HEK293 (cell line): Measurements from ENCODE around the gene PYHIN1.

ENCODE experiments used
- CTCF ChIA-PET: fragments of 350-600 bp; formaldehyde crosslinking; extraction: SDS; loops from one replicate; lab custom pipeline; 2021; ENCODE audit warnings: antibody characterized with exemption; lab: Yijun Ruan, JAX
- POLR2A ChIA-PET: fragments of 300-600 bp; formaldehyde crosslinking; extraction: SDS; loops from one replicate; lab custom pipeline; 2020; ENCODE audit warnings: antibody characterized with exemption, inconsistent platforms; lab: Yijun Ruan, JAX
- H3K27ac ChIP-seq: fragments of 200-500 bp; sonication (Bioruptor generic); 2 replicates; pipeline ENCODE4 v1.5.1; 2014; ENCODE audit warnings: low read depth, low read length, control low read depth, inconsistent platforms; ENCODE audit errors: extremely low read depth
- H3K36me3 ChIP-seq, 2 experiments: fragments of 200-500 bp in 1 of 2; sonication (Bioruptor generic) in 1 of 2; 1 replicate in 1 of 2; 2 replicates in 1 of 2; pipeline ENCODE4 v1.5.1; 2014 to 2017; ENCODE audit warnings: inconsistent platforms in 2 of 2, low read length in 2 of 2; ENCODE audit not compliant: control insufficient read depth in 2 of 2, insufficient read depth in 1 of 2
- H3K4me1 ChIP-seq: fragments of 200-500 bp; sonication (Bioruptor generic); 2 replicates; pipeline ENCODE4 v1.5.1; 2014; ENCODE audit warnings: mild to moderate bottlenecking, low read length, inconsistent platforms; ENCODE audit not compliant: control insufficient read depth, insufficient read depth
- H3K4me3 ChIP-seq: 2 replicates; pipeline ENCODE4 v1.5.1; 2011; ENCODE audit warnings: low read depth, mild to moderate bottlenecking, control low read depth, low read length, moderate library complexity
- H3K9me3 ChIP-seq: fragments of 200-500 bp; sonication (Bioruptor generic); 2 replicates; pipeline ENCODE4 v1.5.1; 2014; ENCODE audit warnings: low read depth, low read length, inconsistent platforms; ENCODE audit not compliant: control insufficient read depth, insufficient read depth
- MYNN ChIP-seq: fragments of 450-650 bp; formaldehyde crosslinking; IDR thresholded peaks from 2 replicates; pipeline ENCODE4 v1.5.1; 2016; ENCODE audit warnings: missing biosample characterization, missing genetic modification characterization, borderline replicate concordance
- TRIM28 ChIP-seq: IDR thresholded peaks from 2 replicates; pipeline ENCODE4 v1.6.1; 2011; ENCODE audit warnings: low read length, control low read depth, borderline replicate concordance
- YY2 ChIP-seq: fragments of 450-650 bp; formaldehyde crosslinking; IDR thresholded peaks from 2 replicates; pipeline ENCODE4 v1.5.1; 2016; ENCODE audit warnings: missing biosample characterization, missing genetic modification characterization
- ZBTB17 ChIP-seq: fragments of 450-650 bp; formaldehyde crosslinking; IDR thresholded peaks from 2 replicates; pipeline ENCODE4 v1.5.1; 2016; ENCODE audit warnings: missing biosample characterization, missing genetic modification characterization
- ZNF140 ChIP-seq: fragments of 450-650 bp; formaldehyde crosslinking; IDR thresholded peaks from 2 replicates; pipeline ENCODE4 v1.5.1; 2016; ENCODE audit warnings: missing biosample characterization, missing genetic modification characterization
- ZNF248 ChIP-seq: fragments of 450-650 bp; formaldehyde crosslinking; IDR thresholded peaks from 2 replicates; pipeline ENCODE4 v1.5.1; 2017; ENCODE audit warnings: missing biosample characterization, missing genetic modification characterization
- ZNF555 ChIP-seq: fragments of 450-650 bp; formaldehyde crosslinking; conservative IDR thresholded peaks from 2 replicates; pipeline ENCODE4 v1.5.1; 2017; ENCODE audit warnings: missing biosample characterization, mild to moderate bottlenecking, missing genetic modification characterization, inconsistent platforms
- ZNF596 ChIP-seq: fragments of 450-650 bp; IDR thresholded peaks from 2 replicates; pipeline ENCODE4 v1.5.0; 2018; ENCODE audit warnings: missing biosample characterization, mild to moderate bottlenecking, missing genetic modification characterization, moderate library complexity
- ZNF600 ChIP-seq: fragments of 450-650 bp; formaldehyde crosslinking; IDR thresholded peaks from 2 replicates; pipeline ENCODE4 v1.5.1; 2016; ENCODE audit warnings: missing biosample characterization, missing genetic modification characterization
- TF ChIP-seq, protein P1 (sequence below): fragments of 450-650 bp; IDR thresholded peaks from 2 replicates; pipeline ENCODE4 v1.5.1; 2018; ENCODE audit warnings: missing biosample characterization, missing genetic modification characterization
- TF ChIP-seq, protein P2 (sequence below): fragments of 450-650 bp; formaldehyde crosslinking; IDR thresholded peaks from 2 replicates; pipeline ENCODE4 v1.5.1; 2016; ENCODE audit warnings: missing biosample characterization, missing genetic modification characterization
- TF ChIP-seq, protein P3 (sequence below): fragments of 450-650 bp; formaldehyde crosslinking; IDR thresholded peaks from 2 replicates; pipeline ENCODE4 v1.5.1; 2016; ENCODE audit warnings: missing biosample characterization, missing genetic modification characterization
- TF ChIP-seq, protein P4 (sequence below): fragments of 450-650 bp; formaldehyde crosslinking; IDR thresholded peaks from 2 replicates; pipeline ENCODE4 v1.5.0; 2017; ENCODE audit warnings: missing biosample characterization, missing genetic modification characterization, borderline replicate concordance
- TF ChIP-seq, protein P5 (sequence below): fragments of 450-650 bp; formaldehyde crosslinking; IDR thresholded peaks from 2 replicates; pipeline ENCODE4 v1.5.1; 2016; ENCODE audit warnings: missing biosample characterization, missing genetic modification characterization, borderline replicate concordance
- TF ChIP-seq, protein P6 (sequence below): fragments of 450-650 bp; formaldehyde crosslinking; IDR thresholded peaks from 2 replicates; pipeline ENCODE4 v1.5.1; 2016; ENCODE audit warnings: missing biosample characterization, missing genetic modification characterization
- TF ChIP-seq, protein P7 (sequence below): fragments of 450-650 bp; formaldehyde crosslinking; IDR thresholded peaks from 2 replicates; pipeline ENCODE4 v1.5.1; 2016; ENCODE audit warnings: missing biosample characterization, missing genetic modification characterization, low read depth
- TF ChIP-seq, protein P8 (sequence below): fragments of 450-650 bp; formaldehyde crosslinking; IDR thresholded peaks from 2 replicates; pipeline ENCODE4 v1.5.1; 2016; ENCODE audit warnings: missing biosample characterization, missing genetic modification characterization

Gene PYHIN1

DNA sequence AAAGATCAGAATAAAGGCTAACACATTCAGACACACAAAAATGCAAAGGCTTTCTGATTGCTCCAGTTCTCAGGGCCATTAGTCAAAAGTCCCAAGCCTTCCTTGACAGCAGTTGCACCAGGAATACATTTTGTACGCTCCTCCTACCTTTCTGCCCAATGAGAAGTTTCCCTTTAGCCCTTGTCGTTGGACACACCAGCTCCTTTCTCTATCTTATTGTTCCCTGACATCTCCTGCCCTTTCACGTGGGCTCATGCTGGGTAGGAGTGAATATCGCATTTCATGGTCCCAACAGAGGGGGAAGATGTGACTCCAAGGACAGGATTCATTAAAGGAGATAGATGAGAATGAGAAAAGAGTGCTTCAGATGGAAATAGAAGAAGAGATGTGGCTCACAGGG, 44.9 kb downstream of the PYHIN1 start (continued):
- TF ChIP-seq, protein P1, sequence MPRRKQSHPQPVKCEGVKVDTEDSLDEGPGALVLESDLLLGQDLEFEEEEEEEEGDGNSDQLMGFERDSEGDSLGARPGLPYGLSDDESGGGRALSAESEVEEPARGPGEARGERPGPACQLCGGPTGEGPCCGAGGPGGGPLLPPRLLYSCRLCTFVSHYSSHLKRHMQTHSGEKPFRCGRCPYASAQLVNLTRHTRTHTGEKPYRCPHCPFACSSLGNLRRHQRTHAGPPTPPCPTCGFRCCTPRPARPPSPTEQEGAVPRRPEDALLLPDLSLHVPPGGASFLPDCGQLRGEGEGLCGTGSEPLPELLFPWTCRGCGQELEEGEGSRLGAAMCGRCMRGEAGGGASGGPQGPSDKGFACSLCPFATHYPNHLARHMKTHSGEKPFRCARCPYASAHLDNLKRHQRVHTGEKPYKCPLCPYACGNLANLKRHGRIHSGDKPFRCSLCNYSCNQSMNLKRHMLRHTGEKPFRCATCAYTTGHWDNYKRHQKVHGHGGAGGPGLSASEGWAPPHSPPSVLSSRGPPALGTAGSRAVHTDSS (tag by site-specific recombination), result no peak
- TF ChIP-seq ZNF596 (tag by site-specific recombination) (no peak), ZNF555 (tag by site-specific recombination) (no peak), ZNF600 (tag by site-specific recombination) (no peak), ZBTB17 (tag by site-specific recombination) (no peak), MYNN (tag by site-specific recombination) (no peak), ZNF248 (tag by site-specific recombination) (no peak), YY2 (no peak)
- TF ChIP-seq, protein P2, sequence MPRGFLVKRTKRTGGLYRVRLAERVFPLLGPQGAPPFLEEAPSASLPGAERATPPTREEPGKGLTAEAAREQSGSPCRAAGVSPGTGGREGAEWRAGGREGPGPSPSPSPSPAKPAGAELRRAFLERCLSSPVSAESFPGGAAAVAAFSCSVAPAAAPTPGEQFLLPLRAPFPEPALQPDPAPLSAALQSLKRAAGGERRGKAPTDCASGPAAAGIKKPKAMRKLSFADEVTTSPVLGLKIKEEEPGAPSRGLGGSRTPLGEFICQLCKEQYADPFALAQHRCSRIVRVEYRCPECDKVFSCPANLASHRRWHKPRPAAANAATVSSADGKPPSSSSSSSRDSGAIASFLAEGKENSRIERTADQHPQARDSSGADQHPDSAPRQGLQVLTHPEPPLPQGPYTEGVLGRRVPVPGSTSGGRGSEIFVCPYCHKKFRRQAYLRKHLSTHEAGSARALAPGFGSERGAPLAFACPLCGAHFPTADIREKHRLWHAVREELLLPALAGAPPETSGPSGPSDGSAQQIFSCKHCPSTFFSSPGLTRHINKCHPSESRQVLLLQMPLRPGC (tag by site-specific recombination), result no peak
- TF ChIP-seq, protein P3, sequence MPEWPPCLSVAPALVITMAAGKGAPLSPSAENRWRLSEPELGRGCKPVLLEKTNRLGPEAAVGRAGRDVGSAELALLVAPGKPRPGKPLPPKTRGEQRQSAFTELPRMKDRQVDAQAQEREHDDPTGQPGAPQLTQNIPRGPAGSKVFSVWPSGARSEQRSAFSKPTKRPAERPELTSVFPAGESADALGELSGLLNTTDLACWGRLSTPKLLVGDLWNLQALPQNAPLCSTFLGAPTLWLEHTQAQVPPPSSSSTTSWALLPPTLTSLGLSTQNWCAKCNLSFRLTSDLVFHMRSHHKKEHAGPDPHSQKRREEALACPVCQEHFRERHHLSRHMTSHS (tag by site-specific recombination), result no peak
- TF ChIP-seq, protein P4, sequence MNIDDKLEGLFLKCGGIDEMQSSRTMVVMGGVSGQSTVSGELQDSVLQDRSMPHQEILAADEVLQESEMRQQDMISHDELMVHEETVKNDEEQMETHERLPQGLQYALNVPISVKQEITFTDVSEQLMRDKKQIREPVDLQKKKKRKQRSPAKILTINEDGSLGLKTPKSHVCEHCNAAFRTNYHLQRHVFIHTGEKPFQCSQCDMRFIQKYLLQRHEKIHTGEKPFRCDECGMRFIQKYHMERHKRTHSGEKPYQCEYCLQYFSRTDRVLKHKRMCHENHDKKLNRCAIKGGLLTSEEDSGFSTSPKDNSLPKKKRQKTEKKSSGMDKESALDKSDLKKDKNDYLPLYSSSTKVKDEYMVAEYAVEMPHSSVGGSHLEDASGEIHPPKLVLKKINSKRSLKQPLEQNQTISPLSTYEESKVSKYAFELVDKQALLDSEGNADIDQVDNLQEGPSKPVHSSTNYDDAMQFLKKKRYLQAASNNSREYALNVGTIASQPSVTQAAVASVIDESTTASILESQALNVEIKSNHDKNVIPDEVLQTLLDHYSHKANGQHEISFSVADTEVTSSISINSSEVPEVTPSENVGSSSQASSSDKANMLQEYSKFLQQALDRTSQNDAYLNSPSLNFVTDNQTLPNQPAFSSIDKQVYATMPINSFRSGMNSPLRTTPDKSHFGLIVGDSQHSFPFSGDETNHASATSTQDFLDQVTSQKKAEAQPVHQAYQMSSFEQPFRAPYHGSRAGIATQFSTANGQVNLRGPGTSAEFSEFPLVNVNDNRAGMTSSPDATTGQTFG, result no peak
- TF ChIP-seq, all 188 proteins: peak for 0

DNA sequence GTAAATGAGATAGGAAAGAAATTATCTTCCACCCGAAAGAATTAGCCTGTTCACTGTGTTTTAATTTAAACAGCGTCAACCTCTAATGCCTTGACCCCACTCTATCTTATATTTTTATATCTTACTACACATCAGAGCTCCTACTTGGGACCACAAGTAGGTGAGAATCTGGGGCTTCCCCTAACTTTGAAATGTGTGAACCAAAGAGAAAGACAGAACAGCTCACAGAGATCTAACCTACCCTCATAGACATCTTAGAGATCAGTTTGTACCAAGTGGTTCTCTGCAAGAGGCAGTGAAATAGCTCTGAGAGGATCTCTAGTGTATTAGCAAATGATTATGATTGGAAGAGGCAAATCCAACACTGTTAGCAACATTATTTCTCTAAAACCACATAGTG, 47.4 kb downstream of the PYHIN1 start:
- Histone ChIP-seq H3K9me3 (no peaks in the 10 kb centered on the region), H3K4me1 (no peaks in the 10 kb centered on the region), H3K4me3 (no peak overlapping the region), H3K36me3 (no peaks in the 10 kb centered on the region), H3K27ac (no peak overlapping the region)
- ChIA-PET POLR2A (no interaction called here), CTCF (interaction anchor here (0.5 to 0.6 kb wide), 2 partner anchors 110 to 451 kb away, joined by 3 to 4 read pairs; no protein-coding TSS in a partner anchor)
- TF ChIP-seq, protein P3 (tag by site-specific recombination), result no peak
- TF ChIP-seq, protein P5, sequence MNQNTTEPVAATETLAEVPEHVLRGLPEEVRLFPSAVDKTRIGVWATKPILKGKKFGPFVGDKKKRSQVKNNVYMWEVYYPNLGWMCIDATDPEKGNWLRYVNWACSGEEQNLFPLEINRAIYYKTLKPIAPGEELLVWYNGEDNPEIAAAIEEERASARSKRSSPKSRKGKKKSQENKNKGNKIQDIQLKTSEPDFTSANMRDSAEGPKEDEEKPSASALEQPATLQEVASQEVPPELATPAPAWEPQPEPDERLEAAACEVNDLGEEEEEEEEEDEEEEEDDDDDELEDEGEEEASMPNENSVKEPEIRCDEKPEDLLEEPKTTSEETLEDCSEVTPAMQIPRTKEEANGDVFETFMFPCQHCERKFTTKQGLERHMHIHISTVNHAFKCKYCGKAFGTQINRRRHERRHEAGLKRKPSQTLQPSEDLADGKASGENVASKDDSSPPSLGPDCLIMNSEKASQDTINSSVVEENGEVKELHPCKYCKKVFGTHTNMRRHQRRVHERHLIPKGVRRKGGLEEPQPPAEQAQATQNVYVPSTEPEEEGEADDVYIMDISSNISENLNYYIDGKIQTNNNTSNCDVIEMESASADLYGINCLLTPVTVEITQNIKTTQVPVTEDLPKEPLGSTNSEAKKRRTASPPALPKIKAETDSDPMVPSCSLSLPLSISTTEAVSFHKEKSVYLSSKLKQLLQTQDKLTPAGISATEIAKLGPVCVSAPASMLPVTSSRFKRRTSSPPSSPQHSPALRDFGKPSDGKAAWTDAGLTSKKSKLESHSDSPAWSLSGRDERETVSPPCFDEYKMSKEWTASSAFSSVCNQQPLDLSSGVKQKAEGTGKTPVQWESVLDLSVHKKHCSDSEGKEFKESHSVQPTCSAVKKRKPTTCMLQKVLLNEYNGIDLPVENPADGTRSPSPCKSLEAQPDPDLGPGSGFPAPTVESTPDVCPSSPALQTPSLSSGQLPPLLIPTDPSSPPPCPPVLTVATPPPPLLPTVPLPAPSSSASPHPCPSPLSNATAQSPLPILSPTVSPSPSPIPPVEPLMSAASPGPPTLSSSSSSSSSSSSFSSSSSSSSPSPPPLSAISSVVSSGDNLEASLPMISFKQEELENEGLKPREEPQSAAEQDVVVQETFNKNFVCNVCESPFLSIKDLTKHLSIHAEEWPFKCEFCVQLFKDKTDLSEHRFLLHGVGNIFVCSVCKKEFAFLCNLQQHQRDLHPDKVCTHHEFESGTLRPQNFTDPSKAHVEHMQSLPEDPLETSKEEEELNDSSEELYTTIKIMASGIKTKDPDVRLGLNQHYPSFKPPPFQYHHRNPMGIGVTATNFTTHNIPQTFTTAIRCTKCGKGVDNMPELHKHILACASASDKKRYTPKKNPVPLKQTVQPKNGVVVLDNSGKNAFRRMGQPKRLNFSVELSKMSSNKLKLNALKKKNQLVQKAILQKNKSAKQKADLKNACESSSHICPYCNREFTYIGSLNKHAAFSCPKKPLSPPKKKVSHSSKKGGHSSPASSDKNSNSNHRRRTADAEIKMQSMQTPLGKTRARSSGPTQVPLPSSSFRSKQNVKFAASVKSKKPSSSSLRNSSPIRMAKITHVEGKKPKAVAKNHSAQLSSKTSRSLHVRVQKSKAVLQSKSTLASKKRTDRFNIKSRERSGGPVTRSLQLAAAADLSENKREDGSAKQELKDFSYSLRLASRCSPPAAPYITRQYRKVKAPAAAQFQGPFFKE (tag by site-specific recombination), result no peak
- TF ChIP-seq, protein P6, sequence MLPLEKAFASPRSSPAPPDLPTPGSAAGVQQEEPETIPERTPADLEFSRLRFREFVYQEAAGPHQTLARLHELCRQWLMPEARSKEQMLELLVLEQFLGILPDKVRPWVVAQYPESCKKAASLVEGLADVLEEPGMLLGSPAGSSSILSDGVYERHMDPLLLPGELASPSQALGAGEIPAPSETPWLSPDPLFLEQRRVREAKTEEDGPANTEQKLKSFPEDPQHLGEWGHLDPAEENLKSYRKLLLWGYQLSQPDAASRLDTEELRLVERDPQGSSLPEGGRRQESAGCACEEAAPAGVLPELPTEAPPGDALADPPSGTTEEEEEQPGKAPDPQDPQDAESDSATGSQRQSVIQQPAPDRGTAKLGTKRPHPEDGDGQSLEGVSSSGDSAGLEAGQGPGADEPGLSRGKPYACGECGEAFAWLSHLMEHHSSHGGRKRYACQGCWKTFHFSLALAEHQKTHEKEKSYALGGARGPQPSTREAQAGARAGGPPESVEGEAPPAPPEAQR (tag by site-specific recombination), result no peak
- TF ChIP-seq, protein P7, sequence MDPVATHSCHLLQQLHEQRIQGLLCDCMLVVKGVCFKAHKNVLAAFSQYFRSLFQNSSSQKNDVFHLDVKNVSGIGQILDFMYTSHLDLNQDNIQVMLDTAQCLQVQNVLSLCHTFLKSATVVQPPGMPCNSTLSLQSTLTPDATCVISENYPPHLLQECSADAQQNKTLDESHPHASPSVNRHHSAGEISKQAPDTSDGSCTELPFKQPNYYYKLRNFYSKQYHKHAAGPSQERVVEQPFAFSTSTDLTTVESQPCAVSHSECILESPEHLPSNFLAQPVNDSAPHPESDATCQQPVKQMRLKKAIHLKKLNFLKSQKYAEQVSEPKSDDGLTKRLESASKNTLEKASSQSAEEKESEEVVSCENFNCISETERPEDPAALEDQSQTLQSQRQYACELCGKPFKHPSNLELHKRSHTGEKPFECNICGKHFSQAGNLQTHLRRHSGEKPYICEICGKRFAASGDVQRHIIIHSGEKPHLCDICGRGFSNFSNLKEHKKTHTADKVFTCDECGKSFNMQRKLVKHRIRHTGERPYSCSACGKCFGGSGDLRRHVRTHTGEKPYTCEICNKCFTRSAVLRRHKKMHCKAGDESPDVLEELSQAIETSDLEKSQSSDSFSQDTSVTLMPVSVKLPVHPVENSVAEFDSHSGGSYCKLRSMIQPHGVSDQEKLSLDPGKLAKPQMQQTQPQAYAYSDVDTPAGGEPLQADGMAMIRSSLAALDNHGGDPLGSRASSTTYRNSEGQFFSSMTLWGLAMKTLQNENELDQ (tag by site-specific recombination), result no peak
- TF ChIP-seq TRIM28, result no peak
- TF ChIP-seq MYNN (tag by site-specific recombination), result no peak
- TF ChIP-seq, protein P8, sequence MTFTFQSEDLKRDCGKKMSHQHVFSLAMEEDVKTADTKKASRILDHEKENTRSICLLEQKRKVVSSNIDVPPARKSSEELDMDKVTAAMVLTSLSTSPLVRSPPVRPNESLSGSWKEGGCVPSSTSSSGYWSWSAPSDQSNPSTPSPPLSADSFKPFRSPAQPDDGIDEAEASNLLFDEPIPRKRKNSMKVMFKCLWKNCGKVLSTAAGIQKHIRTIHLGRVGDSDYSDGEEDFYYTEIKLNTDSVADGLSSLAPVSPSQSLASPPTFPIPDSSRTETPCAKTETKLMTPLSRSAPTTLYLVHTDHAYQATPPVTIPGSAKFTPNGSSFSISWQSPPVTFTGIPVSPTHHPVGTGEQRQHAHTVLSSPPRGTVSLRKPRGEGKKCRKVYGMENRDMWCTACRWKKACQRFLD, result no peak
- no peak for TF ChIP-seq ZNF140
